GM19035 (cell line): Measurements from ENCODE around the gene IVD.

ENCODE experiments used
- ATAC-seq: cut with Tn5 transposase; IDR thresholded peaks from one replicate; pipeline ENCODE4 v1.9.1; 2021; ENCODE audit not compliant: unreplicated experiment

IVD gene

DNA sequence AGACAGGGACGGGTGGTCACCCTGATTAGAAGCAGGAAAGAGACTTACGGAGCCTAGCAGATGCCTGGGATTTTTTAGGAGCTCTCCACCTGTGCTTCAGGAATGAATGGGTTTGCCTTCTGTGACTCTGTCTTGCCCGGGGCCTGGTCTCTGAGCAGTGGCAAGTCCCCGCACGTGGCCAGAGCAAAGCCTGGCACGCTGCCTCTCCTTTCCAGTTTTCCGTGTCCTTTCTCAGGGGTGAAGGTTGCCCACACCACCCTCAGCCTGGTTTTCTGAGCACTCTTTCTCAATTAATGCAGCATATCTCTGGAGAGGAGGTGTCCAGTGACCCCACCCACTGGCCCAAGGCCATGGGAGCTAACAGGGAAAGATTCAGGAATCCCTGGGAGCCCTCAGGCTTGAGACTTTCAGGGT, 50.7 kb downstream of the IVD start:
- ATAC-seq, result no peak

DNA sequence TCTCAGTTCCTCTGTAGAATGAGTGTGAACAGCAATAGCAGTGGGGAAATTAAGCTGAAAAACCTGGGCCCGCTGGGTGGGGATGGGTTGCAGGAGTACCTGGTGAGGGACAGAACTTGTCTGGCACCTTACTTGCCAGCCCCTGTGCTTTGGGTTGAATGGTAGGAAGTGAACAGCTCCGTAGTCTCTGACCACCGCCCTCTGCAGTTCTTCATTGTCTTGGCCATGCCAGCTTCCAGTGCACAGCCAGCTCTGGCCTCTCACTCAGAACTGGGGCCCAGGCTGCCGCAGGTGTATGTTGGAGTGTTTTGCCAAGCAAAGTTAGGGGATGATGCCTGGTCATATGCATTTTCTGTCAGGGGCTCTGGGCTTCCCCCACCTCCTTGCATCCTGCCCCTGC, 51.1 kb downstream of the IVD start:
- no peak for ATAC-seq

DNA sequence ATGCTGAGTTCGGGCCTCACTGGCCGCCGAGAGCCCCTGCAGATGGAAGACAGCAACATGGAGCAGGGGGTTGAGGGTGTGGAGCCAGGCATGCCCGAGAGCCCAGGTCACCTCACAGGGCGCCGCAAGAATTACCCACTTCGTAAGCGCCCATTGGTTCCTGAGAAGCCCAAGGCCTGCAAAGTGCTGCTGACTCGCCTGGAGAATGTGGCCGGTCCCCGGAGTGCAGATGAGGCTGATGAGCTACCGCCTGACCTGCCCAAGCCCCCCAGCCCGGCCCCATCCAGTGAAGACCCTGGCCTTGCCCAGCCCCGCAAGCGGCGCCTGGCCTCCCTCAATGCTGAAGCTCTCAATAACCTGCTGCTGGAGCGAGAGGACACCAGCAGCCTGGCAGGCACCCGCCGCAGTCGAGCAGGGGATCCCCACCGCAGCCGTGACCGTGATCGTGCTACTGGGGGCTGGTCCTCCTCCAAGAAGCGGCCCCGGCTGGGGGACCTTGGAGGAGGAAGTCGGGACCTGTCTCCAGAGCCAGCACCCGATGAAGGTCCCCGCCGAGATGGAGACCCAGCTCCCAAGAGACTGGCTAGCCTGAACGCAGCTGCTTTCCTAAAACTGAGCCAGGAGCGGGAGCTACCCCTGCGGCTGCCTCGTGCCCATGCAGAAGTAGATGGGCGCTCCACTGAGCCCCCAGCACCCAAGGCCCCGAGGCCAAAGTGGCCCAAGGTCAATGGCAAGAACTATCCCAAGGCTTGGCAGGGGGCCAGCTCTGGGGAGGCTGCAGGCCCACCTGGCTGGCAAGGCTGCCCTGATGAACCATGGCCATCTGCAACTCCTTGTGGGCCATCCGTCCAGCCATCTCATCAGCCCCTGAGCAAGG, 53.1 kb downstream of the IVD start:
- no peak for ATAC-seq

DNA sequence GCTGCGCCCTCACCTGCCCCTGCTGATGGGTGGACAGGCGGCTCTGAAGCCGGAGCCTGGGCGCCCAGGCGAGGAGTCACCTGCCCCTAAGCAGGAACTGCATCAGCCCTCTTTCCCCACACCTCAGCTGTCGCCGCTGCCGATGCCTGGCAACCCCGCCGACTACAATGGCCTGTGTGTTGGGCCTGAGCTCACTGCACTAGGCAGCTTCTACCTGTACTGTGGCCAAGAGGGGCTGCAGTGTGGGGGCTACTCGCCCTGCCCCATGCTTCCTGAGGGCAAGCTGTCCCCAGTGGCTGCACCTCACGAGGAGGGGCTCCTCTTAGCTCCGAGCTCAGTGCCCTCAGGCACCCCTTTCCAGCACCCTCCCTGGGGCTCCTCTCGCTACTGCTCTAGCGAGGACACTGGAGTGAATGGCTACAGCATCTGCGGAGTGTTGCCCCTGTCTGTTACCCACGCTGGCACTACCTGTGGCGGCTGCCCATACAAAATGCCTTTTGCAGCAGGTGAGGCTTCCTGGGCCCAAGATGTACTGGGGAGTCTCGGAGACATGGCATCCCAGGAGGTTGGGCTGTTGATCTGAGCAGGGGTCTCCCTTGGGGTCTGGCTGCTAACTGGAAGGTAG, 53.9 kb downstream of the IVD start:
- ATAC-seq, result no peak

DNA sequence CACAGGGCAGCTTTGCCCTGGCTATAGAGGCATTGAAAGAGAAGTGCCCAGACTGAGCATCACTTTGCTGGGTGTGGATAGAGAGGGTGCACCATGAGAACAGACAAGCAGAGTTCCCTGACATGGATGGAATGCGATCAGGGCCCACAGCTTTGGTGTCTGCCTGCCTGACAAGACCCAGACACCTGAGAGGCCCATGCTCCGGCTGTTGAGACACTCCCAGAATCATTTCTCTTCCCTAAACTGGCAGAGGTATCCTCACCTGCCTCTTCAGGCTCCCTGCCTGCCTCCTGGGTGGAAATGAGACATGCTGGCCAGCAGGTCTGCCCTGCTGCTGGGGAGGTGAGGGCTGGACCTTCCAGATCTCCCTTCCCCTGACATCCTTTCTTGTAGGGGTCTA, 54.8 kb downstream of the IVD start:
- no peak for ATAC-seq

DNA sequence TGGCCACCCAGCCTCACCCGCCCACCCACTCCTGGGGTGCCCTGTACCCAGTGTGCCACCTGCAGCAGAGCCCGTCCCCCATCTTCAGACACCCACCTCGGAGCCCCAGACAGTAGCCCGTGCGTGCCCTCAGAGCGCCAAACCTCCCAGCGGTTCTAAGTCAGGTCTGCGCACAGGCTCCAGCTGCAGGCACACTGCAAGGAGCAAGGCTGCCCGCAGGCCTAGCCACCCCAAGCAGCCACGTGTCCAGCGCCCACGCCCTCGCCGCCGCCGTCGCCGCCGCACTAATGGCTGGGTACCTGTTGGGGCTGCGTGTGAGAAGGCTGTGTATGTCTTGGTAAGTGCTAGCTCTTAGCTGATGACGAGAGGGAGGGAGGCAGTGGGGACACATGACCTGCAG, 56.4 kb downstream of the IVD start:
- ATAC-seq, result no peak

DNA sequence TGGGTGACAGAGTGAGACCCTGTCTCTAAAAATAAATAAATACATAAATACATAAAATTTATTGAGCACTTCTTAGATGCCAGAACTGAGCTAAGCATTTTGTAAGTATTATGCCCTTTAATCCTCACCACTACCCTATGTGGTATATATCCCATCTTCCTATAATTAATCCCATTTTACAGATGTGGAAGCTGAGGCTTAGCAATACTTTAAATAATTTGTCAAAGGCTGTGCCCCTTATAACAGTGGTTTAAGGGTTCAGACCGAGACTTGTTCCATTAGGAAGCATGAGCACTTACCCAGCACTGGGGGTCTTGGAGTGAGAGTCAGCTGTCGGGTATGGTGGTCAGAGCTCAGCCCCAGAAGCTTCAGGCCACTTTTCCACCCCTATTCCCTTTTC, 57.7 kb downstream of the IVD start:
- ATAC-seq, result no peak

DNA sequence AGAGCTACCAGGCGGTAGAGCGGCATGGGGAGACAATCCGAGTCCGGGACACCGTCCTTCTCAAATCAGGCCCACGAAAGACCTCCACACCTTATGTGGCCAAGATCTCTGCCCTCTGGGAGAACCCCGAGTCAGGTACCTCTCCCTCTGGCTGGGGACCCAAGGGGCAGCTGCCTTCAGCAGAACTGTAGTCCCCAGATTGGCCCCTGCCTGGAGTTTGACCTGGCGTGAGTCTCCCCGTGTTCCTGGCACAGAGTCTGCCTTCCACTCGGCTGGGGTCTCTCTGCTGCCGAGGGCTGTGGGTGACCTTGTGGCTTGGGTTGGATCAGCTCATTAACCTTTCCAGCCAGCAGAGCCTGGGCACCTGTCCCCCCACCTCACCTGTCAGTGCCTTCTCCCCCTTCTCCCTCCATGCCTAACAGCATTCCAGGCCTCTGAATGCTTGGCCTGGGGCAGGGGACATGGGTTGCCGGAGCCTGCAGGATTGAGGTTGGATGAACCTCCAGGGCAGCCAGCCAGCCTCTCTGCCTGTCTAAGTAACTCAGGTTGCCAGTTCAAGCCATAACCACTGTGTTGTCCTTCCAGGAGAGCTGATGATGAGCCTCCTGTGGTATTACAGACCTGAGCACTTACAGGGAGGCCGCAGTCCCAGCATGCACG, 58.4 kb downstream of the IVD start:
- no peak for ATAC-seq

DNA sequence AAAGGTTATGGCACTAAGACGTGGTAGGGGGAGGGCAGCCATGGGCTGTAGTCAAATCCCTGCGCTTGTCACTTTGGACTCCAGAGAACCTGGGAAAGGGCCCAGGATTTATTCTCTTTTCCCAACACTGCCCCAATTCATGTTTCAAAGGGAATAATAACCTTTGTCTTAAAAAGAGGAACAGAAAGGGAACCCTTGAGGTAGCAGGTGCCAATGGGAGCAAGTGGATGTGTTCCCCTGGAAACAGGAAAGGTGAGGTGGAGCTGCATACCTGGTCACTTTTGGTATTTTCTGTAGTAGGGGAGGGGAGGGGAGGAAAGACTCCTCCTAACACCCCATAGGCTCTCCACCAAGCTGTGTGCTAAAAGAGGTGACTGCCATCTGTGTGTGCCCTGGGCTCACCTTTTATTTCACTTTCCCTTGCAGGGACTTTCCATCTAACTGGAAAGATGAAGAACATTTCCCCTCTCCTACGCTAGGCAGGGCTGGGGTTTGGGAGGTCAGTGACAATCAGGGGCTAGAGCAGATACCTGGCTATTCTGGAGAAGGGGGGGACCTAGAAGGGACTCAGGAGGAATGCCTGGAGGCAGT, 59.1 kb downstream of the IVD start:
- ATAC-seq, result no peak

DNA sequence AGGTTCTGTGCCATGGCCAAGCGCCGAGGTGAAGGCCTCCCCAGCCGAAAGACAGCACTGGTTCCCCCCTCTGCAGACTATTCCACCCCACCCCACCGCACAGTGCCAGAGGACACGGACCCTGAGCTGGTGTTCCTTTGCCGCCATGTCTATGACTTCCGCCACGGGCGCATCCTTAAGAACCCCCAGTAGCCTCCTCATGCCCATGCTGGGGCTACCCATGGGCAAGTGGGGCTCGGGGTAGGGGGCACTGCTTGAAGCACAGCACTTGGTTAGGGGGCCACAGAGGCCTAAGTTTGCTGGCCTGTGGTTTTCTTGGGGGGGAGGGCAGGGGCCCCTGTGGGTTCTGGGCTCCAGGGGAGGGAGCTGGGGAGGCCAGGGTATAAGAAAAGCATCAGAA, 60.3 kb downstream of the IVD start:
- ATAC-seq, result no peak

DNA sequence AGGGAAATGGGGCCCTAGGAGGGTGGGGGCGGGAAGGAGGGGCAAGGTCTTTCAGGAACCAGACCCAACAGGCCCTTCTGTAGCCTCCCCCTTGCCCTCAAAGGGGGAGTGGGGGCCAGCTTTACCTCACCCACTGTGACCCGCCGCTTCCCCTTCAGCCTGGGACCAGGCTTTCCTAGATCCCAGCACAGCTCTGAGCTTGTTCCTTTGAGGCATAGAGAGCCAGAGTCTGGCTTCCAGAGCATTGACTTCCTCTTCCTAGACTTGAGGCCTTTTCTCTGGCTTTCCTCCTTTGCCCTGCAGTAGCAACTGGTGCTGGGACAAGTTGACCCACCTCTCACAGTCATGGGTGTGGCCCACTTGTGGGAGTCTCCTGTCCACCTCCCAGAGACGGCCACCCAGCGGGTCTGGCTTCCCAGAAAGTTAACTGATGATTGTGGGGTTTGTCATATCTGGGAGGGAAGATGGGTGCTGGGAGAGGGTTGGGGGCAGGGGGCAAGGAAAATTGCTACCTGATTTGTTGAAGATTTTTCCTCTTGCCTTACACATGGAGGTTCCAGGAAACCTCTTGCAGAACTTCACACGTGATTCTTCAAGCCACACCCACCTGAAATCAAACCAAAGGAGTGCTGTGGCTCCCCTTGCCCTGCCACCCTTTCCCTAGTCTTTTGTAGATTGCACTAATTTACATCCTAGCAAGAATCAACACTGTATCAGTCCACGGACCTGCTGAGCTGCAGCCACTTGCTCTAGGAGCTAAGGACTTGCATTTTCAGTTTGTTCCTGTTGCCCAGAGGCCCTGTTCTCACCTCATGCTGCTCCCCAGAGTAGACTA, 61.0 kb downstream of the IVD start:
- ATAC-seq, result no peak

DNA sequence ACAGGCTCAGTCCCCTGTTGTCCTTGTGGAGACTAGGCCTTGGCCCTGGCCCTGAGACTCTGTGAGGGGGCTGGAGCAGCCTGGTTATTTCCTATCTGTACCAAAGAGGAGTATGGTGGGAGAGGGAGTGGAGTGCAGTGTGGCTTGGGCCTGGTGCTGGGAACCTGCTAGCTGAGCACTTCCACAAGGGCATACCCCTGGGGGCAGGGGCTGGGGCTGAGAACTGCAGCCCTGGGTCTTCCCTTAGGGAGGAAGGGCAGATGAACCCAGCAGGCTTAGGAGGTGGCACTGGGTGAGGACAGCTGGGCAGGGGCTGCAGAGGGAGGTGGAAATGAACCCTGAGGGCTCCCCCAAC, 61.6 kb downstream of the IVD start:
- ATAC-seq, result no peak

DNA sequence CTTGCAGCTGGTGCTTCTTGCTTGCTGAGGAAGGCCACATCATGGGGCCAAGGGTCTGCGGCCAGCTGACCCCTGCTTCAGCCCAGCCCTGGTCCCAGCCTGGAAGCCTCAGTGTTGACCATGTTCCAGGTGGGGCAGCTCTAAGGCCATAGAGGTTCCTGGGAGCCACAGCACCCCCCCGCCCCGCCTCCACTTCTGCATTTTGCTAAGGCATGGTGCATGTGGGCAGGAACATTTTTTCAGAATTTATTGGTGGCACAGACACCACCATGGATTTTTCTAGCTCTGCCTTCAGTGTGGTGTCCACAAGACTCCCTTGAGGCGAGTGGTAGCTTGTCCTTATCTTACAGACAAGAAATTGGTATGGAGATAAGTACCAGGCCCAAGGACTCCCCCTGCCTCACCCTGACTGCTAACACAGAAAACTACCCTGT, 63.3 kb downstream of the IVD start:
- ATAC-seq, result no peak

DNA sequence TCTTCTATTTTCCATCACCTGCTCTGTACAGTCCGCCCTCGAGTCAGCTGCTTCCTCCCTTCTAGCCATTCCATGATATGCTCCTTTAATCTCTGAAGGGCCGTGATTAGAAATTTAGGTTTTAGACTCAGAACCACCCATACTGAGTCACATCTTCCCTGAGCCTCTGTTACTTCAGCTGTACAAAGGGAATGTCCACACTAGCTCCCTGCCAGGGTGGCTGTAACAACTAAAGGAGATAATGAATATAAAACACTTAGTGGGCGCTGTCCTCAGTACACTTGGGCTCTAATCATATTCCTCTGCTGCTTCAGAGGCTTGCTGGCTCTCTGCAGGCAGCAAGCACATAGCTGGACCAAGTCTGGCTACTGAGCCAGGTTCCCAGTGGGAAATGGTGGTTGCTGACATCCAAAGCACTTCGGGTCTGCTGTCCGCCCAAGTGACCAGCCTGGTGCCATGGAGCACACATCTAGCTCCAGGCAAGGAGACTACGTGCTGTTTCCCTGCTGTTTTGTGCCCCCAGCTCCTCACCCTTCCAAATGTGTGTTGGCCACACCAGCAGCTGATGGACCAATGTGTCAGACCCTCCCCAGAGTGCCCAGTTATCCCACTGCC, 64.3 kb downstream of the IVD start:
- no peak for ATAC-seq

DNA sequence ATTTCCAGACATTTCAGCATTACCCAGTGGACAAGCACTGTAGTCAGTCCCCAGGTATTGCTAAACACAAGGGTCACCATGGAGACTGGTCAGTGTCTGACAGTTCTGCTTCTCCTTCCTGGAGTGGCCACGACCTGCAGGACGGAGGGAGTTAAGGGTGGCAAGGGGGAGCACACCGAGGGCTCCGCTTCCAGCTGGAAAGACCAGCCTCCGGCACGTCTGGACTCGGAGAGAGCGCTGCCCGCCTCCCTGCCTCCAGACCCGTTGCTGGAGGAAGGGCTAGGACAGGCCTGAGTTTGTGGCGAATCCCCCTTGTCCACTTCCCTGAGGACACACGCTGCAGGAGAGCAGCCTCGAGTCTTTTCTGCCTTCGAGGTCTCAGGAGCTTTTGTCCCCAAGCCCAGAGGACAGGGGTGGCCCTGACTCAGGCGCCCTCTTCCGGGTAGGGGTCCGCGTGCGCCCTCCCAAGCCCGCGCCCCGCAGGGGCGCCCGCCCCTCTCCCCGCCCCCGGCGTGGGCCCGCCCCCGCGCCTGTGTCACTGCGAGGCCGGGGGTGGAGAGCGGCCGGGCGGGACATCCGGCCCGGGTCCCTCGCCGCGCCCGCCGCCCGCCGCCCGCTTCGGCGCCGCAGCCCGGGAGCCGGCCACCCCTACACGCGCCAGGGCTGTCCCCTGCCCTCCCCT, 65.0 kb downstream of the IVD start, which contains the start of gene CHST14:
CHST14 (plus strand) TSS at position 562 of the 682 bp plus-strand sequence. CDS start 230 bp downstream, outside the sequence.
- ATAC-seq, result no peak
